H1 (cell line): ENCODE measurements around the gene SRRT. TPM values are rescaled to one million over a fixed set of nuclear protein-coding genes. Genes with fewer than 3 reads are reported as not detected.

Source experiments
- CTBP2 ChIP-seq: IDR thresholded peaks from 2 replicates; pipeline ENCODE4 v1.7.0; 2011; ENCODE audit warnings: borderline replicate concordance, mild to moderate bottlenecking, moderate library complexity, mixed read lengths, low read length; ENCODE audit not compliant: insufficient read depth, insufficient read length
- MAFK ChIP-seq: IDR thresholded peaks from 2 replicates; pipeline ENCODE4 v1.6.1; 2012; ENCODE audit warnings: low read depth, mild to moderate bottlenecking, improper control_type of control experiment, low read length
- POLR2A ChIP-seq, 2 experiments: IDR thresholded peaks; 1 replicate in 1 of 2; 2 replicates in 1 of 2; pipeline ENCODE4 v1.6.1; 2011; ENCODE audit warnings: low read depth in 2 of 2, low read length in 2 of 2, mild to moderate bottlenecking in 2 of 2; ENCODE audit errors: control extremely low read depth in 1 of 2
- YY1 ChIP-seq: IDR thresholded peaks from 2 replicates; pipeline ENCODE4 v1.6.1; 2011; ENCODE audit warnings: low read depth, mild to moderate bottlenecking, low read length
- polyA plus RNA-seq, 7 experiments: library from polyadenylated mRNA; depleted of rRNA in 3 of 7; stranded (reverse) in 5 of 7; unstranded in 2 of 7; fragments of >200 nt in 5 of 7; fragments of 200-250 nt in 2 of 7; gene quantifications; 1 replicate in 5 of 7; 2 replicates in 1 of 7; 4 replicates in 1 of 7; pipeline versions ENCODE4 v1.2.1 to v1.2.3, GENCODE V29; 2011 to 2013; ENCODE audit warnings: missing spikeins in 2 of 7, mixed read lengths in 2 of 7
- total RNA-seq: library from RNA; stranded (reverse); fragmentation: NEBNext Ultra II Directional; extraction: Animal tissue kit (Norgen Biotek cat#: 25700); gene quantifications from 2 replicates; pipeline ENCODE4 v1.2.1, GENCODE V29; 2021

Gene SRRT
- total and polyA plus RNA-seq, 2 of the 8 experiments (the other 6 are each of a cell fraction or from before 2014, with no cell fraction given) = 66.7 to 237 TPM

- no peak for TF ChIP-seq MAFK
- no peak for TF ChIP-seq CTBP2
- TF ChIP-seq YY1 = no peak
- no peak for TF ChIP-seq POLR2A (IDR thresholded peaks at IDR 0.05; ENCODE audit: control extremely low read depth in 1 of 2, low read depth in 2 of 2, low read length in 2 of 2)
These were observed 35.5 kb upstream of the SRRT start (continued) for GRCh38 chr7:100839361-100839760.
